Embryonic facial prominence (tissue), 1 donor: ENCODE measurements around the gene RARB.

Experiments
- DNase-seq: peaks from one replicate; pipeline ENCODE4 v3.0.0-alpha.2; 2016; ENCODE audit errors: extremely low spot score

The RARB gene

GRCh38 chr3:25421747-25422146 lies 6.3 kb upstream of the RARB start:
- DNase-seq: no peak

GRCh38 chr3:25423780-25424588 lies 4.1 kb upstream of the RARB start:
- no peak for DNase-seq

- DNase-seq: no peak
Observed at GRCh38 chr3:25424614-25425013, 3.4 kb upstream of the RARB start.

- DNase-seq: no peak
Observed at GRCh38 chr3:25426408-25426807, 1.7 kb upstream of the RARB start.

- no peak for DNase-seq
Observed at GRCh38 chr3:25427155-25427554, 908 bp upstream of the RARB start.

GRCh38 chr3:25427563-25427941 lies 511 bp upstream of the RARB start:
- peak; percentile 72 for DNase-seq

- DNase-seq: no peak
Observed at GRCh38 chr3:25428789-25429335, 799 bp downstream of the RARB start.

GRCh38 chr3:25429361-25430286 lies 1.6 kb downstream of the RARB start:
- no peak for DNase-seq

- DNase-seq: no peak
Observed at GRCh38 chr3:25430287-25430934, 2.3 kb downstream of the RARB start.

GRCh38 chr3:25430935-25431770 lies 3.1 kb downstream of the RARB start:
- DNase-seq: no peak

GRCh38 chr3:25432176-25432720 lies 4.2 kb downstream of the RARB start:
- no peak for DNase-seq

GRCh38 chr3:25433106-25433505 lies 5.0 kb downstream of the RARB start:
- DNase-seq: no peak

- no peak for DNase-seq
Observed at GRCh38 chr3:25433868-25434267, 5.8 kb downstream of the RARB start.

- no peak for DNase-seq
Observed at GRCh38 chr3:25437953-25438352, 9.9 kb downstream of the RARB start.

- DNase-seq: no peak
Observed at GRCh38 chr3:25438791-25439555, 10.9 kb downstream of the RARB start.

GRCh38 chr3:25441234-25441856 lies 13.3 kb downstream of the RARB start:
- DNase-seq: no peak

- DNase-seq: no peak
Observed at GRCh38 chr3:25442486-25442885, 14.4 kb downstream of the RARB start.

GRCh38 chr3:25444273-25444672 lies 16.2 kb downstream of the RARB start:
- no peak for DNase-seq

GRCh38 chr3:25445731-25446130 lies 17.7 kb downstream of the RARB start:
- no peak for DNase-seq

GRCh38 chr3:25447285-25447684 lies 19.2 kb downstream of the RARB start:
- DNase-seq: no peak
